HG02885 (cell line): ENCODE results near the gene SLC16A10.
A peak's percentile ranks its signal among the peaks of the same experiment; 100 is the strongest.
"Not testable (repeated sequence)": the region's sequence is repeated elsewhere in the genome, so short reads cannot be mapped to it uniquely, and the experiment has no call there.

ENCODE experiments used
- ATAC-seq: cut with Tn5 transposase; IDR thresholded peaks from one replicate; pipeline ENCODE4 v1.9.1; 2021; ENCODE audit warnings: mild to moderate bottlenecking; ENCODE audit not compliant: unreplicated experiment, poor library complexity

The SLC16A10 gene

GRCh38 chr6:111087106-111087835 is at the start of gene SLC16A10:
Gene SLC16A10, plus strand, starts transcription at chr6:111087503. Its CDS starts 250 bp downstream, at chr6:111087753.
- peak; percentile 90 for ATAC-seq

- ATAC-seq = peak; percentile 82
Measured at GRCh38 chr6:111038534-111039252, 48.6 kb upstream of the SLC16A10 start.

- no peak for ATAC-seq
Measured at GRCh38 chr6:111041917-111042316, 45.4 kb upstream of the SLC16A10 start.

GRCh38 chr6:111047244-111047643 is 40.1 kb upstream of the SLC16A10 start:
- ATAC-seq = no peak

GRCh38 chr6:111050261-111051023 is 36.9 kb upstream of the SLC16A10 start:
- ATAC-seq = no peak

GRCh38 chr6:111052171-111052570 is 35.1 kb upstream of the SLC16A10 start:
- ATAC-seq = no peak

- ATAC-seq = peak; percentile 44
Measured at GRCh38 chr6:111057074-111057752, 30.1 kb upstream of the SLC16A10 start.

- ATAC-seq = no peak
Measured at GRCh38 chr6:111061508-111061907, 25.8 kb upstream of the SLC16A10 start.

- ATAC-seq = not testable (repeated sequence)
Measured at GRCh38 chr6:111061985-111062384, 25.3 kb upstream of the SLC16A10 start.

- not testable (repeated sequence) for ATAC-seq
Measured at GRCh38 chr6:111062860-111063259, 24.4 kb upstream of the SLC16A10 start.

- ATAC-seq = no peak
Measured at GRCh38 chr6:111068109-111068865, 19.0 kb upstream of the SLC16A10 start.

GRCh38 chr6:111068866-111069234 is 18.5 kb upstream of the SLC16A10 start:
- ATAC-seq = no peak

GRCh38 chr6:111069382-111070104 is 17.8 kb upstream of the SLC16A10 start:
- no peak for ATAC-seq

- no peak for ATAC-seq
Measured at GRCh38 chr6:111070105-111071005, 16.9 kb upstream of the SLC16A10 start.

- ATAC-seq = no peak
Measured at GRCh38 chr6:111072801-111073360, 14.4 kb upstream of the SLC16A10 start.

- no peak for ATAC-seq
Measured at GRCh38 chr6:111074311-111074710, 13.0 kb upstream of the SLC16A10 start.

- ATAC-seq = no peak
Measured at GRCh38 chr6:111076024-111076695, 11.1 kb upstream of the SLC16A10 start.
